Measurements from ENCODE around the gene ST3GAL2.

ST3GAL2 gene

DNA sequence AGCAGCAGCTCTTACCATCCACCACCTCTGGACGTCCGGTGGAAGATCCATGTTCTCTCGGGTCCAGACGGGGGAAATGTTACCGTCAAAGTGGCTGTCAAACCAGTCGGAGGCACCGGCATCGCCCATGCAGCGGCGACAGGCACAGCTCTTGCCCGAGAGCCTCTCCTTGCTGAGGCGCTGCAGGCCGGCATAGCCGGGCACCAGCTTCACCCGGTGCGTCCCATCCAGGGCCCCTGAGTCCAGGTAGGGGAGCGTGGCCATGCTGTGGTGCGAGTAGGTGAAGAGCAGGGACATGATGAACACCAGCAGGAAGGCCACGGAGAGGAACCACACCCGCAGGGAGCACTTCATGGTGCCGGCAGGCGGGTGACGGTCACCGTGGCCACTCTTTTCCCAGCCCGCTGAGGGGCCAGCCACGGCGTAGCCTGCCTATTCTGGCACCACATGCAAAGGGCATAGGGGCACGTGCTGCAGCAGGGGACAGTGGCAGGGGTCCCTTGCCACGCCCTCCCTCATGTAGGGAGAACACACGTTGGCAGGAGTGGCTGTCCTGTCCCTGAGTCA is 40.6 kb downstream of the ST3GAL2 start:
- POLR2A ChIA-PET (ENCODE audit: low non-redundant PET), result no interaction called here
- CTCF ChIA-PET, result no interaction called here
- TF ChIP-seq, protein P1, sequence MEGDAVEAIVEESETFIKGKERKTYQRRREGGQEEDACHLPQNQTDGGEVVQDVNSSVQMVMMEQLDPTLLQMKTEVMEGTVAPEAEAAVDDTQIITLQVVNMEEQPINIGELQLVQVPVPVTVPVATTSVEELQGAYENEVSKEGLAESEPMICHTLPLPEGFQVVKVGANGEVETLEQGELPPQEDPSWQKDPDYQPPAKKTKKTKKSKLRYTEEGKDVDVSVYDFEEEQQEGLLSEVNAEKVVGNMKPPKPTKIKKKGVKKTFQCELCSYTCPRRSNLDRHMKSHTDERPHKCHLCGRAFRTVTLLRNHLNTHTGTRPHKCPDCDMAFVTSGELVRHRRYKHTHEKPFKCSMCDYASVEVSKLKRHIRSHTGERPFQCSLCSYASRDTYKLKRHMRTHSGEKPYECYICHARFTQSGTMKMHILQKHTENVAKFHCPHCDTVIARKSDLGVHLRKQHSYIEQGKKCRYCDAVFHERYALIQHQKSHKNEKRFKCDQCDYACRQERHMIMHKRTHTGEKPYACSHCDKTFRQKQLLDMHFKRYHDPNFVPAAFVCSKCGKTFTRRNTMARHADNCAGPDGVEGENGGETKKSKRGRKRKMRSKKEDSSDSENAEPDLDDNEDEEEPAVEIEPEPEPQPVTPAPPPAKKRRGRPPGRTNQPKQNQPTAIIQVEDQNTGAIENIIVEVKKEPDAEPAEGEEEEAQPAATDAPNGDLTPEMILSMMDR (conservative IDR thresholded peaks at IDR 0.05; ENCODE audit: low read depth), result no peak
- DNase-seq (ENCODE audit: low spot score), result no peak
- H3K27ac ChIP-seq, result peak overlapping the region; percentile 9; the same call in 1 of the 2 replicates

DNA sequence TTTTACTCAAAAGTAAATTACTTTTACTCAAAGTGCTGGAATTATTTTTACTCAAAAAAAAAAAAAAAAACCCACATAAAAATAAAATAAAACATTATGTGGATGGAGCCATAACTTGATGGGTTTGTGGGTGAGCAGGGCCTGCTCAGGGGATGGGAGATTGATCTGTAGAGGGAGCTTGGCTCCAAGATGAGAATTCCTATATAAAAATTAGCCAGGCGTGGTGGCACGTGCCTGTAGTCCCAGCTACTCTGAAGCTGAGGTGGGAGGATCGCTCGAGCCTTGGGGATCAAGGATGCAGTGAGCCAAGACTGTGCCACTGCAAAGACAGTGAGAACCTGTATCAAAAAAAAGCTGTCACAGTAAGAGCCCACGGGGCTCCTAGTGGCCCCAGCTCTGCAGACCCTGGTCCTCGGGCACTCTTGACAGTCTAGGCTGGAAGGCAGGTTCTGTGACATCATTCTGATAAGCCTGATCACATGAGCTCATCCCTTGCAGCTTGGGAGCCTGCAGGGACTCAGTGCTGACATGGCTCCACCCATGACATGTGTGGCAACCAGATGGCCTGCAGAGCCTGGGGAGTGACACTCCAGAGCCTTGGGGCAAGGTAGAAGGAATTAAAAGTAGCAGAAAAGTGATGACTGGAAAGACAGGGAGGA is 42.5 kb downstream of the ST3GAL2 start:
- H3K27ac ChIP-seq, result no peak overlapping the region
- ChIA-PET POLR2A (ENCODE audit: low non-redundant PET) (no interaction called here), CTCF (no interaction called here)
- TF ChIP-seq, protein P1 (conservative IDR thresholded peaks at IDR 0.05; ENCODE audit: low read depth), result no peak
- no peak for DNase-seq (ENCODE audit: low spot score)

DNA sequence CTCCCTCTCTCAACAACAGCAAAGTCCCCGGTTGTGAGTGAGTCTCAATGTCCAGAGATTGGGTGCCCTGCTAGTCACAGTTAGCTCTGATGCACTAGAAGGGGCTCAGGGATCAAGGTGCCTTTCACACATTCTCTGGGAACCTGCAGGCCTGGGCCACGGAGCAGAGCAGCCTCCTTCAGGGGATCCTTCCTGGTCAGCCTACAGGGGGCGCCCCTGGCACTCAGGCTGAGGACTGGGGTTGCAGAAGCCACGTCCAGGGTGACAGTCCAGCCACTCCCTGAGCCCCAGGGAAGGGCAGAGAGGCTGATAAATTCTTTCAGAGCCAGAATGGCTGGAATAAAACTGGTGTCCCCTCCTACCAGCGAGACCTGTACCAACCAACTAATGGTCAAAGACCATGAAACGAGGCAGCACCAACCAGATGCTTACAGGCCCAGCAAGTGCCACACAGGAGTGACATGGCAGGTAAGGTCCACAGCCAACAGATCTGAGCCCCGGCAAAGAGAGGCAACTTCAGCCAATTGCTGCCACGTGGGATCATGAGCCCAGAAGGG is 43.5 kb downstream of the ST3GAL2 start:
- ChIA-PET CTCF (interaction anchor here (0.6 kb wide), 1 partner anchor 18 kb away, joined by 3 read pairs; no protein-coding TSS in a partner anchor), POLR2A (ENCODE audit: low non-redundant PET) (no interaction called here)
- TF ChIP-seq, protein P1 (conservative IDR thresholded peaks at IDR 0.05; ENCODE audit: low read depth), result peak; percentile 53
- peak overlapping the region; percentile 8; the same call in 1 of the 2 replicates for H3K27ac ChIP-seq
- no peak for DNase-seq (ENCODE audit: low spot score)

DNA sequence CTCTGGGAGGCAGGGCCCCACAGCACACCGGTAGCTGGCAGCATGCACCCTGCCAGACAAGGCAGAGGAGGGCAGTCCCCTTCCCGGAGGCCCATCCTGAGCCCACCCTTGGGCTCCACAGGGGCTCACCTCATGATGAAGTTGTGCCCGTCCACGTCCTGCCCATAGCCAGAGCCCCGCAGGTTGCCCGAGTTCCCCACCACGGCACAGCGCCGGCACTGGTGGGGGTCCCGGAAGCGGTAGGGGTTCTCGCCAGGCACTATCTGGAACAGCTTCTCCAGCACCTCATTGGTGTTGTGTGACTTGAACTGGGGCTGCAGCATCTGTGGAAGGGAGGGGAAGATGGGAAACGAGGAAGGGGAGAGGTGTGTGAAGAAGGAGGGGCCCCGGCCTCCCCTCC is 44.0 kb downstream of the ST3GAL2 start:
- ChIA-PET POLR2A (ENCODE audit: low non-redundant PET) (interaction anchor here (0.6 kb wide), 1 partner anchor 129 kb away, joined by 3 read pairs; the partner anchor contains the start of genes COG4 and SF3B3), CTCF (no interaction called here)
- H3K27ac ChIP-seq, result peak overlapping the region; percentile 8; the same call in 1 of the 2 replicates
- no peak for DNase-seq (ENCODE audit: low spot score)
- TF ChIP-seq, protein P1 (conservative IDR thresholded peaks at IDR 0.05; ENCODE audit: low read depth), result no peak

DNA sequence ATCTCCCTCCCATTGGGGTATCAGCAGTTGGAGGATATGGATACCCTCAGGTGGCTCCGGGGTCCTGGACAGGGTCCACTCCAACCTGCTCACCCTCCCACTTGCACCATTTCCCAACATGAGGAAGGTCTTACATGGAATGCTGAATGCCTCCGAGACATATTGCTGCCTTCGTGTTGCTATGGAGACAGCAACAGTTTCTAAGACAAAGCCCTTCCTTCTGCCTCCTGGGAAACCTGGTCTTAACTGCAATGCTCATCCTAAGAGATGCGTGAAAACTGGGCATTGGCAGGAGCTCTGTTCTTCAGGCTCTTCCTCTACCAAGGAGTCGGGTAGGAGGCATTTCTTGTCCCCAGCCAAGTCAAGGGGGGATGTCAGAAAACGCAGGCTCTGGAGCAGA is 45.2 kb downstream of the ST3GAL2 start:
- DNase-seq (ENCODE audit: low spot score), result no peak
- CTCF ChIA-PET, result interaction anchor here (1.0 kb wide), 1 partner anchor 16 kb away, joined by 4 read pairs; no protein-coding TSS in a partner anchor
- TF ChIP-seq, protein P1 (conservative IDR thresholded peaks at IDR 0.05; ENCODE audit: low read depth), result no peak
- H3K27ac ChIP-seq, result no peak overlapping the region
- POLR2A ChIA-PET (ENCODE audit: low non-redundant PET), result no interaction called here

DNA sequence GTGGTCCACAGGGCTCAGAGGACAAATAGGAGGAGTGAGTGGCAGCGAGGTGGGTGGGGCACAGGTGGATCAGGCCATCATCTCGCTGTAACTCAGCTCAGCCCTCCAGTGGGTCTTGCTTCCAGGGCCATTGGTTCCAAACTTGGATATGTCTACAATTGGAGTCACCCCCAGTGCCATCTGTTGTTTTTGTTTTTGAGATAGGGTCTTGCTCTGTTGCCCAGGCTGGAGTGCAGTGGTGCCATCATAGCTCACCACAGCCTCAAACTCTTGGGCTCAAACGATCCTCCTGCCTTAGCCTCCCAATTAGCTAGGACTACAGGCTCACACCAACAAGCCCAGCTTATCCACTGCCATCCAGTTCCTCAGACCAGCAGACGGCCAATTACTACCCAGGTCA is 46.3 kb downstream of the ST3GAL2 start:
- TF ChIP-seq, protein P1 (conservative IDR thresholded peaks at IDR 0.05; ENCODE audit: low read depth), result no peak
- CTCF ChIA-PET, result interaction anchor here (0.6 to 1.2 kb wide), 4 partner anchors 12 to 143 kb away, joined by 3 to 6 read pairs (median 4); no protein-coding TSS in a partner anchor
- no peak for DNase-seq (ENCODE audit: low spot score)
- H3K27ac ChIP-seq, result peak overlapping the region; percentile 75
- POLR2A ChIA-PET (ENCODE audit: low non-redundant PET), result interaction anchor here (1.1 kb wide), 1 partner anchor 12 kb away, joined by 8 read pairs; no protein-coding TSS in a partner anchor

Measured in RWPE1 (cell line).